Fibroblast of skin of left quadriceps (primary cell): ENCODE data around the gene RIPOR3.

Experiments used
- DNase-seq, 2 experiments: peaks; one replicate each; pipeline ENCODE4 v3.0.0-alpha.2; 2013; ENCODE audit warnings: low read depth in 2 of 2

RIPOR3 gene

GRCh38 chr20:50589548-50590347 is 101.6 kb downstream of the RIPOR3 start:
- DNase-seq, result no peak

- no peak for DNase-seq
Measured at GRCh38 chr20:50588034-50588736, 103.2 kb downstream of the RIPOR3 start.

GRCh38 chr20:50587291-50587961 is 103.9 kb downstream of the RIPOR3 start:
- no peak for DNase-seq

- no peak for DNase-seq
Measured at GRCh38 chr20:50586531-50587232, 104.7 kb downstream of the RIPOR3 start.

- no peak for DNase-seq
Measured at GRCh38 chr20:50585678-50586077, 105.7 kb downstream of the RIPOR3 start.

- DNase-seq, result no peak
Measured at GRCh38 chr20:50585214-50585613, 106.1 kb downstream of the RIPOR3 start.

- no peak for DNase-seq
Measured at GRCh38 chr20:50584687-50585086, 106.7 kb downstream of the RIPOR3 start.

GRCh38 chr20:50583442-50584150 is 107.7 kb downstream of the RIPOR3 start:
- no peak for DNase-seq

- DNase-seq, result no peak
Measured at GRCh38 chr20:50582591-50583234, 108.6 kb downstream of the RIPOR3 start.

- DNase-seq, result no peak
Measured at GRCh38 chr20:50582092-50582491, 109.2 kb downstream of the RIPOR3 start.

- DNase-seq, result no peak
Measured at GRCh38 chr20:50580842-50581544, 110.3 kb downstream of the RIPOR3 start.

GRCh38 chr20:50580016-50580747 is 111.2 kb downstream of the RIPOR3 start:
- DNase-seq, result no peak

- DNase-seq, result no peak
Measured at GRCh38 chr20:50579511-50579910, 111.8 kb downstream of the RIPOR3 start.

GRCh38 chr20:50578778-50579165 is 112.6 kb downstream of the RIPOR3 start:
- no peak for DNase-seq

- DNase-seq, result no peak
Measured at GRCh38 chr20:50578061-50578777, 113.1 kb downstream of the RIPOR3 start.

- no peak for DNase-seq
Measured at GRCh38 chr20:50577175-50578018, 113.9 kb downstream of the RIPOR3 start.

GRCh38 chr20:50575865-50576720 is 115.2 kb downstream of the RIPOR3 start:
- DNase-seq, result no peak
